ENCODE results near the gene OR6B2.

- no peak for TF ChIP-seq CTCF (conservative IDR thresholded peaks at IDR 0.05; ENCODE audit: low read depth, low read length)
- TF ChIP-seq POLR2A (IDR thresholded peaks at IDR 0.05; ENCODE audit: low read depth, low read length), result no peak
- no peak for TF ChIP-seq USF2 (IDR thresholded peaks at IDR 0.05; ENCODE audit: low read depth, low read length)
- TF ChIP-seq BHLHE40 (IDR thresholded peaks at IDR 0.05; ENCODE audit: low read depth, low read length), result no peak
- TF ChIP-seq RFX5 (IDR thresholded peaks at IDR 0.05; ENCODE audit: low read depth, low read length), result no peak
- no peak for TF ChIP-seq MAZ (IDR thresholded peaks at IDR 0.05; ENCODE audit: borderline replicate concordance, low read depth, low read length)
- no peak for TF ChIP-seq CEBPB (IDR thresholded peaks at IDR 0.05; ENCODE audit: low read depth, low read length)
- TF ChIP-seq MAFK (IDR thresholded peaks at IDR 0.05; ENCODE audit: low read depth, low read length), result no peak
- TF ChIP-seq FOS (IDR thresholded peaks at IDR 0.05; ENCODE audit: low read depth, low read length), result no peak
- TF ChIP-seq RAD21 (IDR thresholded peaks at IDR 0.05; ENCODE audit: low read length), result no peak
Measured at GRCh38 chr2:240074545-240074944, 44.3 kb upstream of the OR6B2 start.
